Dedifferentiated amniotic fluid mesenchymal stem cell (primary cell): ENCODE measurements around the gene DEAF1.

ENCODE experiments used
- DNase-seq: peaks from one replicate; pipeline ENCODE4 v3.0.0-alpha.2; 2016; ENCODE audit errors: extremely low spot score

DEAF1 gene

GRCh38 chr11:624705-625635 lies 70.1 kb downstream of the DEAF1 start, which contains the start of gene CDHR5:
Gene CDHR5, minus strand, starts transcription at chr11:624955. Its CDS starts 53 bp downstream, at chr11:624902.
- no peak for DNase-seq

DNA sequence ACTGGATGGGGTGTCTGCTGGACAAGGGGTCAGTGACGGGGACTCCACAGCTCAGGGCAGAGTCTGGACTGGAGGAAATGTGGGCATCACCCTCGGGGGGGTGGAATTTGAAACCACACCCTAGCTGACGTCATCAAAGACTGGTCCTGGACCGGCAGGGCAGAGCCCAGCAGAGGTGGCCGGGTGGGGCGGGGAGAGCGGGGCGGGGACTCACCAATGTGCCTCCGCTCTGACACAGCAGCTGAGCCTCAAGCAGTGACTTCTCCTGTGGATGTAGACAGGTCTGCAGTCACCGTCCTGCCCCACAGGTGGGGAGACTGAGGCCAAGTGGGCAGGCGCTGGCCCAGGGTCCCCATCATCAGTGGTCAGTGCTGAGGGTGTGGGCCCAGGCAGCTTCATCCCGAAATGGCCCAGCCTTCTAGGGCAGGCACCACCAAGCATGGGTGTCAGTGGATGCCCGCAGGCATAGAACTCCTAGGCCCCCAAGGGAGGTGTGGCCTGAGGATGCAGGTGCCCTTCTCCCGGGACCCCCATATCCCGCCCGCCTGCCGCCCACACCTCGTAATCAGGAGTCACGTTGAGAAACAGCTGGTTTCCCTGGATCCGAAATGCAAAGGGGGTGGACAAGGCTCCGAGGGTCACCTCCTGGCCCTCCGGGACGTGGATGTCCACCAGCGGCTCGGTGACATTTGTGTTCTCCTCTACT lies 70.9 kb downstream of the DEAF1 start:
- no peak for DNase-seq

DNA sequence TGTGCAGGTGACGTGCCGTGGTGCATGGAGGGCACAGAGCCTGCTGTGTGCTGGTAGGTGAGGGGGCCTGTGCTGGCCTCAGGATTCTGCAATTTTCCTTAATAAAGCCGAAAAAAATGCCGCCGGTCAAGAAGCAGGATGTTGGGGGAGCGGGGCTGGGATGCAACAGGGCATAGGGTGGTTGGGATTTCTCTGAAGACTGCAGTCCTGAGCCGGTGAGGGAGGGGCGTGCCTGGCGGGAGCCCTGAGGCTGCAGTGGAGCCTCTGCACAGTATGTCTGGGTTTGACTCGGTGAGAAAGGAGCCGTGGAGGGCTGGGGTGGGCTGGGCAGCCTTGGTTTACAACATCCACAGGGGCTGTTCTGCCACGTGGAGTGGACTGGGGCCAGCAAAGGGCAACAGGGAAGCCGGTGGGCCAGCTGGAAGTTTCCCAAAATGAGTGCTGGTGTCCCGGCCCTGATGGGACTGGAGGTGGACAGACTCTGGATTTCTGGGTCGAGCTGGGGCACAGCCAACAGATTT lies 71.6 kb downstream of the DEAF1 start:
- no peak for DNase-seq

GRCh38 chr11:621838-622237 lies 73.2 kb downstream of the DEAF1 start:
- DNase-seq, result no peak

- no peak for DNase-seq
Observed at GRCh38 chr11:620935-621814, 73.8 kb downstream of the DEAF1 start.

GRCh38 chr11:620201-620600 lies 74.8 kb downstream of the DEAF1 start:
- no peak for DNase-seq

GRCh38 chr11:619628-620050 lies 75.4 kb downstream of the DEAF1 start:
- DNase-seq, result no peak

GRCh38 chr11:618856-619627 lies 76.0 kb downstream of the DEAF1 start:
- DNase-seq, result no peak

GRCh38 chr11:617912-618682 lies 76.9 kb downstream of the DEAF1 start:
- DNase-seq, result no peak

DNA sequence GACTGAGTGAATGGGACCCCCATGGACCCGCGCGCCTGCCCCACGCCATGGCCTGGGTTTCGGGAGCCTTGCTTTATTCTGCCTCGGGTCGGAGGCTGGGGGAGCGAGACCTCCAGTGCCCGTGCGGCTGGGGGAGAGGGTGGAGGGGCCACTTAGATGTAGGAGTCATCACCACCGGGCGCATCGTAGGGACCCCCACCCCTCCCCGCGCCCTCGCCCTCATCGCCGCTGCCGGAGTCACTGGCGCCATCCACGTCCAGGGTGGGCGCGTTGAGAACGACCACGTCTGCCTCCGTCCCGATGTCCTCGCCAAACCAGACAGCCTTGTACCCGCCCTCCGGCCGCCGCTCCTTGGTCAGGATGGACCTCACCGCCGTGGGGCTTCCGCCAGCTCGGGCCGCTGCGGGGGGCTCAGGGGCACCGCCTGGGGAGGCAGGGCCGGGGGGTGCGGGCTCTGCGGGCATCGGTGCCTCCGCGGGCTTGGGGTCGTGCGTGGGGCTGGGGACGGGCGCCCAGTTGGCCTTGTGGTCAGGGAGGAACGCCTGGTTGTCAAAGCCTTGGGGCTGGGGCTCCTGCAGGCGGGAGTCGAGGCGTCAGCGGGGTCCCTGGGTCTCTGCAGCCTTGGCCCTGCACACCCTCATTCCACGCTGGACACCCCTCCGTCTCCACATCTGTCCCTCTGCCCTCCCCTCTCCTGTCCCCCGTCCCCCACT lies 77.7 kb downstream of the DEAF1 start:
- DNase-seq, result no peak

- no peak for DNase-seq
Observed at GRCh38 chr11:616320-617198, 78.5 kb downstream of the DEAF1 start.

DNA sequence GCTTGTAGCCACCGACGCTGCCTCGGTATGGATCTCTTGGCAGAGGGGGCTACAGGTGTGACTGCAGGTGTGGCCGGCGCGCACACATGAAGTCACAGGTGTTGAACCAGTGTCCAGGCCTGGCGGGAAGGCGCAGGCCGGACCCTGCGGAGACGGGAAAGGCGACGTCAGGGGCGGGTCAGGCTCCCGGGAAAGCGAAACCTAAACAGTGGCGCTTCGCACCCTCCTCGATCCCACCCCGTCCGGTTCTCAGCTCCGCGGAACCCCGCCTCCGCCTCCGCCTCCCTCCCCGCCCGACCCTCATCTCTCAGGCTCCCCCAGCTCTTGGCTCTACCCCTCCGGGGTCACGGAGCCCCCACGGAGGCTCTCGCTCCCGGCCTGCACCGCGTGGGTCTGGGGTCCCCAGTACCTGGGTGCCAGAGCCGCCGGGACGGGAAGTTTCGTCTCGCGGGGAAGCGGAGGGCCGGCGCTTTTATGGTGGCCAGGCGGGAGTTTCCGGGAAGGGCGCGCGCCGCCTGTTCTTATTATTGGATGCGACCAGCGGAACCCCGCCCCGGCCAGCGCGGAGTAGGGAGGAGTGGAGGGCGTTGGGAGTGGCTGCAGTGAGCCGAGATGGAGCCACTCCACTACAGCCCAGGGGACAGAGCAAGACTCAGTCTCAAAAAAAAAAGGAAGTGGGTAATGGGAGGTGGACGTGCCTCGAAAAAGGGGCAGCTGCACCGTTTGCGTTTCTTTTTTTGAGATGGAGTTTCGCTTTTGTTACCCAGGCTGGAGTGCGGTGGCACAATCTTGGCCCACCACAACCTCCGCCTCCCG lies 79.3 kb downstream of the DEAF1 start, which contains the start of gene IRF7:
IRF7 (minus strand) TSS at position 447 of the 816 bp plus-strand sequence. CDS start 586 bp downstream, outside the sequence.
- DNase-seq, result peak; percentile 87

DNA sequence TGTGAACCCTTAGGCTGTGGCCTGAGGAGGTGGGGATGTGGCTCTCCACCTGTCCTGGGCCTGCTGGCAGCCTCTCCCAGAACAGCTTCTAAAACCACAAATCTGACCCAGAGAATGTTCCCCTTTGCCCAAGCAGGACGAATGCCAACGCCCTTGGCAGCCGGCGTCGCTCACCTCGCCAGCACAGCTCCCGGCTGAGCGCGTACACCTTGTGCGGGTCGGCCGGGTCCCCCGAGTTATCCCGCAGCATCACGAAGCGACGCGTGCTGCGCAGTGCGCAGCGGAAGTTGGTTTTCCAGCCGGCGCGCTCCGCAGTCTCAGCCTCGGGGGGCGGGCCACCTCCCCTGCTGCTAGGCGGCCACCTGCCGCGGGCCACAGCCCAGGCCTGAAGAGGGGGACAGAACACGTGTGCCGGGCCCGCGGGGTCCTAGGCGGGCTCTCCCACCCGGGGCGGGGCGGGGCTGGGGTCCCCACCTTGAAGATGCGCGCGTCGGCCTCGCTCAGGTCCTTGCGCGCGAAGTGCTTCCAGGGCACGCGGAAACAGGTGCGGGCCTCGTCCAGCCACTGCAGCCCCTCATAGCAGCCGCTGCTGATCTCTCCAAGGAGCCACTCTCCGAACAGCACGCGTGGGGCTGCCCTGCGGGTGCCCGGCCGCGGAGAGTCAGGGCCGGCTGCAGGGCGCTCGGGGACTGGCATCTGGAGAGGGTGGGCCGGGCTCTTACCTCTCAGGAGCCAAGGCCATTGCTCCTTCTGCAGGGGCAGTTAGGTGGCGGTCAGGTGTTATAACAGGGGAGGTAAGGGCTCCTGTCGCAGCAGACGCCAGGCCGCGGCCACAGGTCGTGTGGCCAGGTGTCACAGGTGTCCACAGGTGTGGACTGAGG lies 80.2 kb downstream of the DEAF1 start:
- DNase-seq, result no peak

DNA sequence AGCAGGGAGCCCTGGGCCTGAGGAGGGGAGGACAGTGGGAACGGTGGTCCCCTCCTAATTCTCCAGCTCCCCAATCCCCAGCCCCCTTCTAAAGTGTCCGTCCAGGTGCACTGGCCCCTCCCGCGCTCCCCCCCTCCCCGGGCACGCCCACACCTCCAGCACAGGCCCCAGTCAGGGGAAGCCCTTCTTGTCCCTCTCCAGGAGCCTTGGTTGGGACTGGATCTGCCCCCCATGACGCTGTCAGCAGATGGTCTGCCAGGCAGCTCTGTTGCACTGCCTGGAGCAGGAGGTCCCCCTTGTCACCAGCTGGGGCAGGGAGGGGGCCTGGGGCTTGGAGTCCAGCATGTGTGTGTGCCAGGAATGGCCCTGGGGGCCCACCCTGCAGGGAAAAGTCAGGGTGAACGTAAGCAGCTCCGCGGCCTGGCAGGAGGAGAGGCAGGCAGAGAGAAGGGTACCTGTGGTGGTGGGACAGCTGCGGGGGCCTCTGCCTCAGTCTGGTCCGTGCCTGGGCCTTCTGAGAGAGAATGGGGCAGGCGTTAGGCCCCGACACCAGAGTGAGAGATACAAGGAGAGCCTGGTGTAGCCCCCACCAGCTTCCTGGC lies 80.9 kb downstream of the DEAF1 start:
- no peak for DNase-seq

- no peak for DNase-seq
Observed at GRCh38 chr11:613369-613968, 81.6 kb downstream of the DEAF1 start.

DNA sequence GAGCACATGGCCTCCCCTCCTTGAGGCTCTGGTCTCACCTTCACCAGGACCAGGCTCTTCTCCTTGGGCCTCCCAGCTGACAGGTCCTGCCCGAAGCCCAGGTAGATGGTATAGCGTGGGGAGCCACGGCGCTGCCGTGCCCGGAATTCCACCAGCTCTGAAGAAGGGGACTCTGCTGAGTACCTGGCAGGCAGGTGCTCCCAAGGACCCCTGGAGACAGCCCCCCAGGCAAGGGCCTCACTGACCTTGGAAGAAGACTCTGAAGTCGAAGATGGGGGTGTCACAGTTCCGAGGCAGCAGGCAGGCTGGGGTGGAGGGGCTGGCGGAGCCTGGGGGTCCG lies 82.1 kb downstream of the DEAF1 start:
- no peak for DNase-seq
